GM08714 (cell line): ENCODE results near the gene WDFY1.
"Not testable (repeated sequence)": the region's sequence is repeated elsewhere in the genome, so short reads cannot be mapped to it uniquely, and the experiment has no call there.

Experiments used
- H3K4me3 ChIP-seq: fragments of 200-500 bp; sonication (Bioruptor generic); 2 replicates; pipeline ENCODE4 v1.5.1; 2014; ENCODE audit warnings: mild to moderate bottlenecking, low read length, inconsistent platforms
- ZNF274 ChIP-seq: IDR thresholded peaks from 2 replicates; pipeline ENCODE4 v1.6.1; 2012; ENCODE audit warnings: mild to moderate bottlenecking, low read depth, low read length

Gene WDFY1

DNA sequence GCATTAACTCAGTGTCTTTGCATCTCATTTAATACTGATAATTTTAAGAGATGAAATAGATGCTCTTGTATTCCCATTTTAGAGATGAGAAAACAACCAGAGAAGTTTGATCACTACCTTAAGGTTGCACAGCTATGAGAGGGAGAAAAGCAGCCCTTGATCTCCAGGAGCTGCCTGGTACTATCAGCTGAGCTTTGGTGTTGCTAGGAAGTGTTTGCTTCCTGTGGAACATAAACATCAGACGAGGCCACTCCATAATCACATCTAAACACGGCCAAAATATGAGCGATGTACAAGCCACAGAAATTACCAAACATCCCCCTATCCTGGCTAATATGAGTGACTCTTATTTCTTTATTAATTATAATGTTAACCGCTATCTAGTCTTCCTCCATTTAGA lies 620 bp upstream of the WDFY1 start:
- no peak overlapping the region for H3K4me3 ChIP-seq
- TF ChIP-seq ZNF274: no peak

- TF ChIP-seq ZNF274: no peak
- H3K4me3 ChIP-seq: peak overlapping the region; percentile 87
Measured at GRCh38 chr2:223944166-223944702, 901 bp downstream of the WDFY1 start.

GRCh38 chr2:223943561-223944008 lies 1.6 kb downstream of the WDFY1 start:
- TF ChIP-seq ZNF274: no peak
- H3K4me3 ChIP-seq: peak overlapping the region; percentile 87; the same call in 1 of the 2 replicates

DNA sequence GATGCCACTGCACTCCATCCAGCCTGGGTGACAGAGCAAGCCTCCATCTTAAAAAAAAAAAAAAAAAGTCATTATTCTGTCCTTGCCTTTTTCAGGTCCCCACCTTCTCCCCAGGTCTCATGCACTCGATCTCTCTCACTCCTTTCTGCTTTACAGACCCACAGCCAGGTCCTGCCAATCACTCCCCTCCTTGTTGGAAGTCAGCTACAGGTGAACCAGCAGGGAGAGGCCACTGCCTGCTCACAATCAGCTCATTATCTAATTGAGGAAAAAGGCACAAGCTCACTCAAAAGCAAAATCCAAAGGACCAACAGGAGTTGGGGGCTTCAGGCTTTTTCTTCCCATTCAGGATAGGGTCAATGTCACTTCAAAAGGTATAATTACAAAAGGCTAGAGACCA lies 2.0 kb downstream of the WDFY1 start:
- peak overlapping the region; percentile 87; the same call in 1 of the 2 replicates for H3K4me3 ChIP-seq
- TF ChIP-seq ZNF274: no peak

- H3K4me3 ChIP-seq: no peak overlapping the region; the same call in 1 of the 2 replicates
- no peak for TF ChIP-seq ZNF274
Measured at GRCh38 chr2:223941579-223942277, 3.4 kb downstream of the WDFY1 start.

DNA sequence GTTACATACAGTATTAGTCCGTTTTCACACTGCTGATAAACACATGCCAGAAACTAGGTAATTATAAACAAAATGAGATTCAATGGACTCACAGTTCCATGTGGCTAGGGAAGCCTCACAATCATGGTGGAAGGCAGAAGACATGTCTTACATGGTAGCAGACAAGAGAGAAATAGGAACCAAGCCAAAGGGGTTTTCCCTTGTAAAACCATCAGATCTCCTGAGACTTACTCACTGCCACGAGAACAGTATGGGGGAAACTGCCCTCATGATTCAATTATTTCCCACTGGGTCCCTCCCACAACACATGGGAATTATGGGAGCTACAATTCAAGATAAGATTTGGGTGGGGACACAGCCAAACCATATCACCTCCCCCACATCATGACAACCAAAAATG lies 5.7 kb downstream of the WDFY1 start:
- not testable (repeated sequence) for H3K4me3 ChIP-seq

DNA sequence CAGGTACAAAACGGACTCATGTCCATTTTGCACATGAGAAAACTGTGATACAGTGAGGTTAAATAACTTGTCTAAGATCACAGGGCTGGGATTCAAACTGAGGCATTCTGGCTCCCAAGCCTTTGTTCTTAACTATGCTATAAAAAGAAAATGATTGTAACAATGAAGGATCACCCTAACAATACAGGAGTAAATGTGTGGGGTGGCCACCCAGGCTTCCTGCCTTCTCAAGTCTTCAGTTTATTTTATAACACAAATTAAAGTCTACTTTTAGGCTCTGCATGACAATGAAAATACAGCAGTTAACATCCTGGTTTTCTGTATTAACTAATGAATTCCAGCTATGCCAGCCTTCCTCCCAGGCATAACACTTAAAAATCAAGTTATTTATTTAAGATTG lies 7.6 kb downstream of the WDFY1 start:
- no peak overlapping the region for H3K4me3 ChIP-seq
- TF ChIP-seq ZNF274: no peak

DNA sequence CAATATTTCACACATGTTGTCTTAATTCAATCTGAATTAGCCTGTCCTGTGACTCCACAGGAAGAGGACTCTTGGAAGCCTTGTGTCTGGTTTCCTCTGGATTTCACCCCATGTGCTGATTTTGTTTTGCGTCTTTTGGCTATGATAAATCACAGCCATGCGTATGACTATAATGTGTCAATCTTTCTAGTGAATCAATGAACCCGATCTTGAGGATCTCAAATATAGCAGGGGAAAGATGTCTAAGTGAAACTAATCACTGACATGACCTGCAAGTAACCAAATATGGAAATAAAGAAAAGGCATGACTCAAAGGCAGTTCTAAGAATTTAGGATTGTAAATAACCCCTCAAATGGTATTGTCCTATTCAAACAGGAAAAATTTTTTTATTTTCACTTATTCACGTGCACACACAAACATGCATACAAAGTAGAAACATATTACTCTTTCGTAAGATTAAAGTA lies 8.2 kb downstream of the WDFY1 start:
- H3K4me3 ChIP-seq: no peak overlapping the region
- no peak for TF ChIP-seq ZNF274

DNA sequence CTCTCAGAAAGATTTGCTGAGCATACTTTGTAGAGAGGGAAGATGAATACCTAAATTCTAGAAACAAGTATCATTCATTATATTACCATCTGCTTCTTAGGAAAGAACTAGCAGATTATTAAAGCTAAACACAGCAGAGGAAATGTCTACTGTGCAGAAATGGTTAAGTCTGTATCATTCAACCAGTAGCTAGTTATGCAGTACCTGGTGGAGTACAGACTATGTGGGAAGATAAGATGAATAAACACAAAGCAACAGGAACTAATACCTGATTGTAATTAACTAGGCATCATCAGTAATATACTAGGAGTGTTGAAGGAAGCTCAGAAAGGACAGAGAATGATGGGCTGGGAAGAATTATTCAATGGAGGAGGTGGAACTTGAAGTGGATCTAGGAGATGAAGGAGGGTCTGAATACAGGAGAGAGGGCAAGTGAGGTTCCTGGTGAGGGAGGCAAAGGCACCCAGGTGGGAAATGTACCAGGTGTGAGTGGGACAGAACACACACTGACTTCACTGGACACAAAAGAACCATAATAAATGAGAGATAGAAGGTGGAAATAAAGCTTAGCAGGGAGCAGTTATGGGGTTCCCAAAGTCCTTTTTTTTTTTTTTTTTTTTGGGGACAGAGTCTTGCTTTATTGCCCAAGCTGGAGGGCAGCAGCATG lies 9.5 kb downstream of the WDFY1 start:
- no peak overlapping the region for H3K4me3 ChIP-seq

DNA sequence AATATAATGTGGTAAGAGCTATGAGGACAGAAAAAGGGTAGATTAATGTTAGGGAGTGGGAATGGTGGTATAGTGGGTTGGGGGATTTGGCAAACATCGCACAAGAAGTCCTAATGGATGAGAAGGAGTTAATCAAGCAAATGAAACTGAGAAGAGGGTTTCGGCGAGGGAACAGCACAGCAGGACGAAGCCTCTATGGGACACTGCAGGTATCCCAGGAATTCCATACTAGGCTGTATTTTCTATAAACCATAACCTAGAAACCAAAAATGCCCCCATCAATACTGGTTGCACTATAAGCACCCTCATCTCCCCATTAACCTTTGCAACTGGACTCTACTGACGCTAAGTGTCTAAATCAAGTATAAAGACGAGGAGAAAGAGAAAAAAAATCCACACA lies 10.3 kb downstream of the WDFY1 start:
- H3K4me3 ChIP-seq: no peak overlapping the region
- no peak for TF ChIP-seq ZNF274

More for the DNA sequence above, 9.5 kb downstream of the WDFY1 start:
- no peak for TF ChIP-seq ZNF274

DNA sequence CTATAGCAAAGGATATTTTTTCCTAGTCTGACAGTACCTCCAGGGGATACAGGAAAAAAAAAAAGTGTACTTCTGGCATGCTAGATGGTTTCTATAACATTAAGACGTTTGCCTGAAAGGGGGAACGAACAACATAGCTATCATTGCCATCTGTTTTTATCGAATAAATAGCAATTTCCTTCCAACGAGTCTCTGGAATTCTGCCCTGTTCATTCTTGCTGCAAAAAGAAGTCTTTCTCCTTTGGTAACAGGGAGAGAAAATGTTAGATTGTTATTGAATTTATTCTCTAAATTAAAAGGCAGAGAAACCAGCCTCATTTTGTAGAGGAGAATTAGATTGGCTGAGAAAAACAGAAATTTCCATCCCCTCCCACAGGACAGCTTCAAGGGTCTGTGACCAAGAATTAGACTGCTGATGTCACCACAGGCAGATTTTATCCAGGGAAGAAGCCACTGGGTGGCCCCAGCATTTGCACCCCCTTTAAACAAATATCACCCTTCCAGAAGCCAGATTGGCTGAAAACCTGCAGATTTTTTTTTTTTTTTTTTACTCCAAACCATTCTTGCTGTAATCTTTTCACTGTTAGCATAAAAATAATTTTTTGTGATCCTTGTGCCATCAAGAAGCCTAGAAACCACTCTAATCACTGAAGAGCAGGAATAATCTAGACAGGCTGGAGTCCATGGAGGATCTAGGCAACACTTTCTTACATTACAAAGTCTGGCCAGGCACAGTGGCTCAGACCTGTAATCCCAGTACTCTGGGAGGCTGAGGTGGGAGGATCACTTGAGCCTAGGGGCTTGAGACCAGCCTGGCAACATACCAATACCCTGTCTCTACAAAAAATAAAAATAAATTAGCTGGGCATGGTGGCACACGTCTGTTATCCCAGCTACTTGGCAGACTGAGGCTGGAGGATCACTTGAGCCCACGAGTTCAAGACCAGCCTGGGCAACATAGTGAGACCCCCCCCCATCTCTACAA lies 12.0 kb downstream of the WDFY1 start:
- H3K4me3 ChIP-seq: no peak overlapping the region
- TF ChIP-seq ZNF274: no peak

DNA sequence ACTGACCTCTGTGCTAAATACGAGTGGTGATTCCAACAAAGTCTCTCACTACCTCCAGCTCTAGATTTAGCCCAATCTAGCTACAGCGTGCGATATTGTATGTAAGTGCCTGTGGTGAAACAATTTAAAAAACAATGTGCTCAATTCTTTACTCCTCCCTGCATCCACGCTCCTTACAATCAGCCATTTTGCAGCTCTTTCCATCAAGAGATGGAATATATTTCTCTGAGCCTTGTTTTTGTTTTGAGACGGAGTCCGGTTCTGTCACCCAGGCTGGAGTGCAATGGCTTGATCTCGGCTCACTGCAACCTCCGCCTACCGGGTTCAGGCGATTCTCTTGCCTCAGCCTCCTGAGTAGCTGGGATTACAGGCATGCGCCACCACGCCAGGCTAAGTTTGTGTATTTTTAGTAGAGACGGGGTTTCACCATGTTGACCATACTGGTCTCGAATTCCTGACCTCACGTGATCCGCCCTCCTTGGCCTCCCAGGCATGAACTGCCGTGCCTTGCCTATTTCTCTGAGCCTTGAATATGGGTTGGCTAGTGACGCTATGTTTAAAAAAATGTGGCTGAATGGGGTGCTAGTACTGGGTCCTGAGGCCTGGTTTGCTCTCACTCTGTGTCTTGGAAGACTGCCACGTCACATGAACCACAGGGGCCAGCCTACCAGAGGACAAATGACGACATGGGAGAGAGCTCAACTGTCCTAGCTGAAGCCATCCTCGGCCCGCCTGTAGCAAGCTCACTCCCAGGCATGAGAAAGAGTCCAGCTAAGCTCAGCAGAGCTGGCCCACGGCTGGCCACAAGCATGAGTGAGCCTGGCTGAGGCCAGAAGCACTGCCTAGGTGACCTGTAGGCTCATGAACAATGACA lies 14.8 kb downstream of the WDFY1 start:
- no peak overlapping the region for H3K4me3 ChIP-seq
- no peak for TF ChIP-seq ZNF274

GRCh38 chr2:223929571-223930102 lies 15.5 kb downstream of the WDFY1 start:
- no peak for TF ChIP-seq ZNF274
- no peak overlapping the region for H3K4me3 ChIP-seq
